ENCODE results near the gene MYH13.

DNA sequence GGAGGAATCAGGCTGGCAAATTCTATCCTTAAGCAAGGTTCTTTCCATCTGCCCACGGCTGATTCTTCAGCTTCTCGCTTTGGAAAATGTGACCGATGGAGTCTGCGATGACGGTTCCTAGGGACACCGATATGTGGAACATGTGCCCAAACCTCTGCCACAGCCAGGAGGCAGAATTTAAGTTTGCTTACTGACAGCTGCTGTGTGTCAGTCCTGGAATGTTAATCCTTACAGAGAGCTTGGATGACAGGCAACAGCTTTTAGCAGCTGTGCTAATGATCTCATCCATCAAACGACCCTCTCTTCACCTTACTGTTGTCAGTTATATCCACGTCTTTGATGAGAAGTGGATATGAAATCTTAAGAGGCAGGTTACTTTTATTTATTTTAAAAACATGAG lies 11.4 kb upstream of the MYH13 start:
- TF ChIP-seq, protein P1, sequence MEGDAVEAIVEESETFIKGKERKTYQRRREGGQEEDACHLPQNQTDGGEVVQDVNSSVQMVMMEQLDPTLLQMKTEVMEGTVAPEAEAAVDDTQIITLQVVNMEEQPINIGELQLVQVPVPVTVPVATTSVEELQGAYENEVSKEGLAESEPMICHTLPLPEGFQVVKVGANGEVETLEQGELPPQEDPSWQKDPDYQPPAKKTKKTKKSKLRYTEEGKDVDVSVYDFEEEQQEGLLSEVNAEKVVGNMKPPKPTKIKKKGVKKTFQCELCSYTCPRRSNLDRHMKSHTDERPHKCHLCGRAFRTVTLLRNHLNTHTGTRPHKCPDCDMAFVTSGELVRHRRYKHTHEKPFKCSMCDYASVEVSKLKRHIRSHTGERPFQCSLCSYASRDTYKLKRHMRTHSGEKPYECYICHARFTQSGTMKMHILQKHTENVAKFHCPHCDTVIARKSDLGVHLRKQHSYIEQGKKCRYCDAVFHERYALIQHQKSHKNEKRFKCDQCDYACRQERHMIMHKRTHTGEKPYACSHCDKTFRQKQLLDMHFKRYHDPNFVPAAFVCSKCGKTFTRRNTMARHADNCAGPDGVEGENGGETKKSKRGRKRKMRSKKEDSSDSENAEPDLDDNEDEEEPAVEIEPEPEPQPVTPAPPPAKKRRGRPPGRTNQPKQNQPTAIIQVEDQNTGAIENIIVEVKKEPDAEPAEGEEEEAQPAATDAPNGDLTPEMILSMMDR (conservative IDR thresholded peaks at IDR 0.05; ENCODE audit: low read length), result no peak
- no peak for TF ChIP-seq EZH2phosphoT487 (IDR thresholded peaks at IDR 0.05; ENCODE audit: borderline replicate concordance, low read depth, low read length)
